Measurements from ENCODE around the gene ADGRG7.

DNA sequence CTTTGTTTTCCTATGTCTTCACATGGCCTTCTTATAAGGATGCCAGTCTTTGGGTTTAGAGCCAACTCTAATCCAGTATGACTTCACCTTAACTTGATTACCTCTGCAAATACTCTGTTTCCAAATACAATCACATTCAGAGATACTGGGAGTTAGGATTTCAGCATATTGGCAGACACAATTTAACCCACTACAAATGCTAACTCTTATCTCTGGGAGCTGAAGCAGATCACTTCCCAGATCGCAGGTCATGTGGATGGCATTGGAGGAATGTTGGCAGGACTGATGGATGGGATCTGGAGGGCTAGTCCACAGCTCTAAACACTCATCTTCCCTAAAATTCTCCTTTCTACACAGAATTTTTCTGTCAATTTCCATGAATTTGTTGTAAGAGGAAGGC lies 46.2 kb upstream of the ADGRG7 start:
- TF ChIP-seq CTCF (IDR thresholded peaks at IDR 0.05) (no peak), POLR2AphosphoS5 (IDR thresholded peaks at IDR 0.05) (no peak)

All from breast epithelium (tissue), 3 donors.